ENCODE data around the gene BCL2. TPM values are rescaled to one million over a fixed set of nuclear protein-coding genes. Genes with fewer than 3 reads are reported as not detected.

BCL2 gene
- total and polyA plus RNA-seq, 9 of the 15 experiments (the other 6 are each of a cell fraction or from before 2014, with no cell fraction given), result 0.10 to 1.1 (median 0.65) TPM

DNA sequence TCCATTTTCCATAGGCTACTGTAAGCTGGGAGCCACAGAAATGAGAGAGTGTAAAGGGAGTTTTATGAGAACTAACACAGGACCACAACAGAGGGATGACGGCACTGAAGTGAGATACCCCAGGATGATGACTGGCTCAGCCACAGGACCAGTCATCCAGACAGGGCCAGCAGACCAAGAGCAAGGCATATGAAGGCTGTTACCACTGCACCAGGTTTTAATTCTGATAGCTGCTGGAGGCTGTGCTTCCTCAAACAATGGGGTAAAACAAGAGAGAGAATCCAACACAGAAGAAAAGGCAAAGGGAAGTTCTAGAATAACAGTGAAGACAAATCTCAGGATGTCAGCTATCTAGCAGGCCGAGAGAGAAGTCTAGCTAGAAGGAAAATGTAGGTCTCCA is 94.9 kb downstream of the BCL2 start (continued):
- TF ChIP-seq, protein P1, sequence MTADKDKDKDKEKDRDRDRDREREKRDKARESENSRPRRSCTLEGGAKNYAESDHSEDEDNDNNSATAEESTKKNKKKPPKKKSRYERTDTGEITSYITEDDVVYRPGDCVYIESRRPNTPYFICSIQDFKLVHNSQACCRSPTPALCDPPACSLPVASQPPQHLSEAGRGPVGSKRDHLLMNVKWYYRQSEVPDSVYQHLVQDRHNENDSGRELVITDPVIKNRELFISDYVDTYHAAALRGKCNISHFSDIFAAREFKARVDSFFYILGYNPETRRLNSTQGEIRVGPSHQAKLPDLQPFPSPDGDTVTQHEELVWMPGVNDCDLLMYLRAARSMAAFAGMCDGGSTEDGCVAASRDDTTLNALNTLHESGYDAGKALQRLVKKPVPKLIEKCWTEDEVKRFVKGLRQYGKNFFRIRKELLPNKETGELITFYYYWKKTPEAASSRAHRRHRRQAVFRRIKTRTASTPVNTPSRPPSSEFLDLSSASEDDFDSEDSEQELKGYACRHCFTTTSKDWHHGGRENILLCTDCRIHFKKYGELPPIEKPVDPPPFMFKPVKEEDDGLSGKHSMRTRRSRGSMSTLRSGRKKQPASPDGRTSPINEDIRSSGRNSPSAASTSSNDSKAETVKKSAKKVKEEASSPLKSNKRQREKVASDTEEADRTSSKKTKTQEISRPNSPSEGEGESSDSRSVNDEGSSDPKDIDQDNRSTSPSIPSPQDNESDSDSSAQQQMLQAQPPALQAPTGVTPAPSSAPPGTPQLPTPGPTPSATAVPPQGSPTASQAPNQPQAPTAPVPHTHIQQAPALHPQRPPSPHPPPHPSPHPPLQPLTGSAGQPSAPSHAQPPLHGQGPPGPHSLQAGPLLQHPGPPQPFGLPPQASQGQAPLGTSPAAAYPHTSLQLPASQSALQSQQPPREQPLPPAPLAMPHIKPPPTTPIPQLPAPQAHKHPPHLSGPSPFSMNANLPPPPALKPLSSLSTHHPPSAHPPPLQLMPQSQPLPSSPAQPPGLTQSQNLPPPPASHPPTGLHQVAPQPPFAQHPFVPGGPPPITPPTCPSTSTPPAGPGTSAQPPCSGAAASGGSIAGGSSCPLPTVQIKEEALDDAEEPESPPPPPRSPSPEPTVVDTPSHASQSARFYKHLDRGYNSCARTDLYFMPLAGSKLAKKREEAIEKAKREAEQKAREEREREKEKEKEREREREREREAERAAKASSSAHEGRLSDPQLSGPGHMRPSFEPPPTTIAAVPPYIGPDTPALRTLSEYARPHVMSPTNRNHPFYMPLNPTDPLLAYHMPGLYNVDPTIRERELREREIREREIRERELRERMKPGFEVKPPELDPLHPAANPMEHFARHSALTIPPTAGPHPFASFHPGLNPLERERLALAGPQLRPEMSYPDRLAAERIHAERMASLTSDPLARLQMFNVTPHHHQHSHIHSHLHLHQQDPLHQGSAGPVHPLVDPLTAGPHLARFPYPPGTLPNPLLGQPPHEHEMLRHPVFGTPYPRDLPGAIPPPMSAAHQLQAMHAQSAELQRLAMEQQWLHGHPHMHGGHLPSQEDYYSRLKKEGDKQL (CRISPR knock-in tag; IDR thresholded peaks at IDR 0.05; ENCODE audit: borderline replicate concordance), result no peak
- no peak for TF ChIP-seq ZNF324 (CRISPR knock-in tag; IDR thresholded peaks at IDR 0.05)
- no peak for TF ChIP-seq ZNF24 (IDR thresholded peaks at IDR 0.05)
- no peak for TF ChIP-seq PHF20 (IDR thresholded peaks at IDR 0.05; ENCODE audit: partially characterized antibody)
- TF ChIP-seq ESRRB (CRISPR knock-in tag; IDR thresholded peaks at IDR 0.05; ENCODE audit: borderline replicate concordance), result no peak
- TF ChIP-seq HDAC8 (tag; IDR thresholded peaks at IDR 0.05), result no peak
- TF ChIP-seq SIN3B (IDR thresholded peaks at IDR 0.05; ENCODE audit: low read depth), result no peak
- no peak for TF ChIP-seq BHLHE40 (IDR thresholded peaks at IDR 0.05; ENCODE audit: low read length)
- TF ChIP-seq KLF1 (tag; IDR thresholded peaks at IDR 0.05), result no peak
- no peak for TF ChIP-seq DACH1 (IDR thresholded peaks at IDR 0.05; ENCODE audit: partially characterized antibody)

Data from K562 (cell line).